Activated CD4-positive, alpha-beta memory T cell treated with anti-CD3 and anti-CD28 coated beads, Interleukin-2, amount 10 ng/mL, durations not matched to agents 7 days and 5 days (primary cell): ENCODE data around the gene CRISPLD2. TPM values are rescaled to one million over a fixed set of nuclear protein-coding genes. Genes with fewer than 3 reads are reported as not detected.
A peak's percentile ranks its signal among the peaks of the same experiment; 100 is the strongest.

Experiments used
- CTCF ChIA-PET: fragments of 350-600 bp; sonication (Branson Sonifier 250); formaldehyde crosslinking; loops from one replicate; lab custom pipeline; 2021; ENCODE audit warnings: antibody characterized with exemption, inconsistent platforms; lab: Charles Lee
- POLR2A ChIA-PET: fragments of 350-600 bp; sonication (Branson Sonifier 250); formaldehyde crosslinking; loops from one replicate; lab custom pipeline; 2021; ENCODE audit warnings: antibody characterized with exemption; lab: Charles Lee
- DNase-seq: peaks from one replicate; pipeline ENCODE4 v3.0.0-alpha.2; 2020
- H3K27ac Mint-ChIP-seq: one replicate; pipeline ENCODE4 v1.8.0; 2021; ENCODE audit warnings: mild to moderate bottlenecking, mixed read lengths
- H3K27me3 Mint-ChIP-seq: one replicate; pipeline ENCODE4 v1.8.0; 2021; ENCODE audit warnings: mixed read lengths
- H3K36me3 Mint-ChIP-seq: one replicate; pipeline ENCODE4 v1.8.0; 2021; ENCODE audit warnings: low read depth, mixed read lengths
- H3K4me1 Mint-ChIP-seq: one replicate; pipeline ENCODE4 v1.8.0; 2021; ENCODE audit warnings: mixed read lengths
- H3K4me3 Mint-ChIP-seq: one replicate; pipeline ENCODE4 v1.8.0; 2021; ENCODE audit warnings: mild to moderate bottlenecking, mixed read lengths
- H3K9me3 Mint-ChIP-seq: one replicate; pipeline ENCODE4 v1.8.0; 2021; ENCODE audit warnings: mixed read lengths
- total RNA-seq, 2 experiments: library from RNA; stranded (reverse); gene quantifications; one replicate each; pipeline ENCODE4 v1.2.3, GENCODE V29; 2021

Gene CRISPLD2
- total RNA-seq, 2 experiments from 2014 or later = 0.18 to 0.23 TPM

DNA sequence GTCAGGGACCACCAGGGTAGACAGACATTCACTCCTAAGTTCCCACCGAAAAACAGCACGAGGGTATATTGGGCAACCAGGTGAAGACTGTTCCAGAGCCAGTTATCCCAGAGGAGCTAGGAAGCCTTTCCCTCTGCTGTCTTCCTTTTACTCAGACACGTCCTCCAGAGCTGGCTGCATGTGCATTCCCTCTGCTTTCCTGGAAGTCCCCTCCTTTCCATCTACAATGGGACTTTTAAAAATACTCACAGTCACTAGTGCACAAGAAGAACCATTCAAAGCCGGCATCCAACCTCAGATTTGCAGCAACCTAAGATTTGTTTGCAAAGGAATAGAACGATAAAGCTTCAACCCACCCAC, 32.5 kb upstream of the CRISPLD2 start:
- ChIA-PET CTCF (no interaction called here), POLR2A (no interaction called here)
- no peaks in the 10 kb centered on the region for H3K4me1 Mint-ChIP-seq
- no peak overlapping the region for H3K27ac Mint-ChIP-seq
- H3K9me3 Mint-ChIP-seq = no peaks in the 10 kb centered on the region
- no peak overlapping the region for H3K4me3 Mint-ChIP-seq
- H3K36me3 Mint-ChIP-seq = no peaks in the 10 kb centered on the region
- DNase-seq = no peak
- H3K27me3 Mint-ChIP-seq = no peaks in the 10 kb centered on the region

DNA sequence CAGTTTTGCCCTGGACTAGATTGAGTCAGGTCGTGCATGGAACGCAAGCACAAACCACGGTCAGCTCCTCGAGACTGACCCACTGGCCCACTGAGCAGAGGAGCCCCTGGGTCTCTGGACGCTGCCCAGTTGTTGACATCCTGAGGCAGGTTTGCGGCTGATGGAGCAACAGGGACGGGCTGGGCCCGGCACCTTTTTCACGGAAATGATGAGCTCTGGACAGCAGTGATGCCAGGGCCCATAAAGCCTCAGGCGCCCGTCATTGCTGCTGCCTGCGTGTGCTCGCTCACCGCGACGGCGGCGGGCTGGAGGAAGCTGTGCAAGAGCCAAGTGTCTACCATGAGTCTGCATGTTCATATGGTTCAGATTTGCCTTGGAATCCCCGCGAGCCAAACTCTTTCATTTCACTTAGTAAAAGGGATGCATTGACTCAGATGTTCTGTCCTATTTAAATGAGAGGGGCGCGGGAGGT, 30.8 kb upstream of the CRISPLD2 start:
- no peaks in the 10 kb centered on the region for H3K4me1 Mint-ChIP-seq
- CTCF ChIA-PET = interaction anchor here (0.6 kb wide), 1 partner anchor 24 kb away, joined by 4 read pairs; no protein-coding TSS in a partner anchor

GRCh38 chr16:84789431-84789830, 30.4 kb upstream of the CRISPLD2 start:
- Mint-ChIP-seq H3K4me1 (no peaks in the 10 kb centered on the region), H3K36me3 (no peaks in the 10 kb centered on the region), H3K27me3 (no peaks in the 10 kb centered on the region), H3K4me3 (no peak overlapping the region), H3K9me3 (no peaks in the 10 kb centered on the region), H3K27ac (no peak overlapping the region)
- no peak for DNase-seq
- CTCF ChIA-PET = no interaction called here
- POLR2A ChIA-PET = no interaction called here

More for the DNA sequence above, 30.8 kb upstream of the CRISPLD2 start:
- Mint-ChIP-seq H3K36me3 (no peaks in the 10 kb centered on the region), H3K4me3 (no peak overlapping the region), H3K9me3 (no peaks in the 10 kb centered on the region), H3K27ac (no peak overlapping the region), H3K27me3 (no peaks in the 10 kb centered on the region)
- no peak for DNase-seq
- POLR2A ChIA-PET = no interaction called here

- Mint-ChIP-seq H3K27ac (no peak overlapping the region), H3K27me3 (no peaks in the 10 kb centered on the region), H3K36me3 (no peaks in the 10 kb centered on the region), H3K4me3 (no peak overlapping the region), H3K9me3 (no peaks in the 10 kb centered on the region), H3K4me1 (no peaks in the 10 kb centered on the region)
- POLR2A ChIA-PET = no interaction called here
- CTCF ChIA-PET = no interaction called here
- no peak for DNase-seq
Measured at GRCh38 chr16:84790301-84790700, 29.5 kb upstream of the CRISPLD2 start.

- no peaks in the 10 kb centered on the region for H3K36me3 Mint-ChIP-seq
- H3K4me3 Mint-ChIP-seq = no peak overlapping the region
- ChIA-PET POLR2A (no interaction called here), CTCF (no interaction called here)
- no peaks in the 10 kb centered on the region for H3K9me3 Mint-ChIP-seq
- H3K27me3 Mint-ChIP-seq = no peaks in the 10 kb centered on the region
- no peaks in the 10 kb centered on the region for H3K4me1 Mint-ChIP-seq
- H3K27ac Mint-ChIP-seq = no peak overlapping the region
- no peak for DNase-seq
Measured at GRCh38 chr16:84791088-84791487, 28.7 kb upstream of the CRISPLD2 start.

DNA sequence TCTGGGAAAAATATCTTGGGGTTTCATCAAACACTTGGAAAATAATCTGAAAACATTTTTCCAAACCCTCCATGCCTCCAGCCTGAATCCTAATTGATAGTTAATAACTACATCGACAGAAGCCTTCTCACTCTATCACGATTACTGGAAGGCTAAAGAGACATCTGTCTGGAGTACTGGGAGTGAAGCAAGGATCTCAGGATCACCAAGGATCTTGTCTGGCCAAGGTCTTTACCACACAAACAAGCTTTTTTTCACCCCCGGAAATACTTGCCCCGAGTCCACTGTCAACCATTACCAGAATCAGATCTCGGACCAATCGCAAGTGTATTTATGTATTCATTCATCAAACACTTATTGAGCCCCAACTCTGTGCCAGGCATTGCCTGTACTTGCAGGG, 28.3 kb upstream of the CRISPLD2 start:
- POLR2A ChIA-PET = no interaction called here
- no peaks in the 10 kb centered on the region for H3K4me1 Mint-ChIP-seq

DNA sequence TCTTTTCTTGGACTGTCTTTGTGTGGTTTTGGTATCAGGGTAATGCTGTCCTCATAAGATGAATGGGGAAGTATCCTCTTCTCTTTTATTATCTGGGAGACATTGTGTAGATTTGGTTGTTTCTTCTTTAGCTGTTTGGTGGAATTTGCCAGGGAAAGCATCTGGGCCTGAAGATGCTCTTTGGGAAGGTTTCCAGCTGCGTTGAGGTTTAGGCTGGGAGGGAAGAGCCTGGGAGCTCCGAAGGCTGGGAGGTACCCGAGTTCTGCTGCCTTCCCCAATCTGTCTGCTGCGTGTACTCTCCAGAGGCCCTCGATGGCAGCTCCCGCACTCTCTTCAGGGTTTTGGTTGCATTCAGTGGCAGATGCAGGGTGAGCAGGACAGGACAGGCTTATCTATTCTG, 25.6 kb upstream of the CRISPLD2 start:
- Mint-ChIP-seq H3K36me3 (no peaks in the 10 kb centered on the region), H3K4me1 (no peaks in the 10 kb centered on the region), H3K27me3 (no peaks in the 10 kb centered on the region), H3K4me3 (no peak overlapping the region), H3K27ac (no peak overlapping the region), H3K9me3 (no peaks in the 10 kb centered on the region)
- CTCF ChIA-PET = interaction anchor here (1.3 kb wide), 1 partner anchor 40 kb away, joined by 5 read pairs; no protein-coding TSS in a partner anchor
- no peak for DNase-seq
- POLR2A ChIA-PET = no interaction called here

More for the DNA sequence above, 28.3 kb upstream of the CRISPLD2 start:
- H3K4me3 Mint-ChIP-seq = no peak overlapping the region
- no peaks in the 10 kb centered on the region for H3K9me3 Mint-ChIP-seq
- no peaks in the 10 kb centered on the region for H3K27me3 Mint-ChIP-seq
- DNase-seq = no peak
- H3K27ac Mint-ChIP-seq = no peak overlapping the region
- no peaks in the 10 kb centered on the region for H3K36me3 Mint-ChIP-seq
- CTCF ChIA-PET = no interaction called here

DNA sequence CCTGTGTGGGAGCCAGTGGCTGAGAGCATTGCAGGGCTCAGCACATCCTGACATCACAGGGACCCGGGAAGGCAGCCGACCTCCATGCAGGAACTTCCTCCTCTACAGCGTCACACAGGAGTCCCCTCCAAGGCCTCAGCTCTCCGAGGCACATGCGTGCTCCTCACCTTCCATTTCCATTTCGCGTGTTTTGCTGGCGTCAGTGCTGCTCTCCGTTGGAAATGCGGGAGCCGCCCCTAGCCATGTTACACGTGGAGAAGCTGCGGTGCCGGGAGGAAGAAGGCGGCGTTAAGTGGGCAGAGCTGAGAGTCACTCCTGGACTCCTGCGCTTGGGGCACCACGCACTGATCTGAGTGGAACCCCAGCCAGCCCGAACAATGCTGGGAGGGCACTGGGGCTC, 25.2 kb upstream of the CRISPLD2 start:
- no peaks in the 10 kb centered on the region for H3K4me1 Mint-ChIP-seq
- H3K27me3 Mint-ChIP-seq = no peaks in the 10 kb centered on the region
- no peak overlapping the region for H3K27ac Mint-ChIP-seq
- no peaks in the 10 kb centered on the region for H3K36me3 Mint-ChIP-seq
- DNase-seq = no peak
- ChIA-PET POLR2A (no interaction called here), CTCF (interaction anchor here (0.5 to 1.3 kb wide), 2 partner anchors 40 to 910 kb away, joined by 3 to 5 read pairs; no protein-coding TSS in a partner anchor)
- no peak overlapping the region for H3K4me3 Mint-ChIP-seq
- H3K9me3 Mint-ChIP-seq = no peaks in the 10 kb centered on the region

DNA sequence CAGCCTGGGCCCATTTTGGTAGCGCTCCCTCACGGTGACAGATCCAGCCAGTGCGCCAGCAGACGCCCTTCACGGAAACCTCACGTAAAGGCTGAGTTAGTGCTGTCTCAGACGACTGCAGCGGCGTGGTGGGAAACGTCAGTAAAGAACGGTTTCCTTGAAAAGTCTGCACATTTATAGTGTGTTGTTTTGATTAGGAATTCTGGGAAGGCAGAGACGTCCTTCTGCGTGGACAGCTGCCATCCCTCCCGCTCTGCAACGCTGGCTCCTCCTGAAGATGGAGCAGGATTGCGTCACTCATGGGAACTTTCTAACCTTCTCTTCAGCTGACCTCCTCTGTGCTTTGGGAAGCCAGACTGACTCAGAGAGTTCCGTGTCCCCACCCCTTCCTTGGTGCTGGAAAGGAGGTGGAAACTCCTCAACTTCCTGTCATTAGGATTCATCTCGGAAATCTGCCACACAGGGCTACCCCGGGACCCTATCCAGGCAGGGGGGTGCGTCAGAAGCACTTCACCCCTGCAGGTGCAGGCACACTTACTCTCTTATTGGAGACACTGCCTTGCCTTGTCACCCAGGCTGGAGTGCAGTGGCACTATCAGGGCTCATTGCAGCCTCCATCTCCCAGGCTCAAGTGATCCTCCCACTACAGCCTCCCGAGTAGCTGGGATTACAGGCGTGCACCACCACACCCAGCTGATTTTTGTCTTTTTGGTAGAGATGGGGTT, 24.3 kb upstream of the CRISPLD2 start:
- POLR2A ChIA-PET = no interaction called here
- CTCF ChIA-PET = no interaction called here
- Mint-ChIP-seq H3K4me1 (no peaks in the 10 kb centered on the region), H3K27me3 (no peaks in the 10 kb centered on the region), H3K27ac (no peak overlapping the region), H3K4me3 (no peak overlapping the region), H3K36me3 (no peaks in the 10 kb centered on the region), H3K9me3 (no peaks in the 10 kb centered on the region)
- DNase-seq = no peak

DNA sequence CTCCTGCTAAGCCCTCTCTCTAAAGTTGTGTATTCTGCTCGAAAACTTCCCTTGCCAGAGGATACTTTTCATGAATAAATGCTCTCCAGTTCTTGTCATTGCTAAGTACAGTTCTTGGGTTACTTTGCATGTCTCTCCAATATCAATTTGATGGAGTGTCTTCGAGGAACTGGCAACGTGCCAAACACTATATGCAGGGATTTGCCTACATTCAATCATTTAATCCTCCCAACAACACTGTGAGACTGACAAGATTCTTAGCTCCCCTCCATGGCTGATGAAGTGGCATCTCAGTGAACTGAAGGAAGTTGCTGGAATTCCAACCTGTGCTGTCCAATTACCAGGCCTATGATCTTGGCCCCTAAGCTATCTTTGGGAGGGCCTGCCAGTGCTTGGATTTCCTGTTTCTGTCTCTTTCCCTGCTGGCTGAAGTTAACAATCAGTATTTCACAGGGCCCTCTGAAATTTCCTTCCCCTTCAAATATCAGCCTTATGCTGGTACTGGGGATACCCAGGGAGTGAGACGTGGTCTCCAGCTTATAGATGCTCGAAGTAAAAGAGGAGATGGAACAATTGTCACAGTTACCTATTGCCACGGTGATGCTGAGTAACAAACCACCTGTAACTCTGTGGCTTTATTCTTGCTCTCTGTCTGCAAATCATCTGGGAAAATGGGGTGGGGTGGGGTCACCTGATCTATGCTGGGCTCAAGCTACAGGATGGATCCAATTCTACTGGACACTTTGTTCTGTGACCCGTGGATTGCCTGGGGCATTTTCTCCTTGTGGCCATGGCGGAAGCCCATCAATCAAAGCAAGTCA, 19.4 kb upstream of the CRISPLD2 start:
- ChIA-PET CTCF (interaction anchor here (0.6 to 0.7 kb wide), 2 partner anchors 18 to 169 kb away, joined by 3 to 4 read pairs; no protein-coding TSS in a partner anchor), POLR2A (no interaction called here)
- H3K4me3 Mint-ChIP-seq = no peak overlapping the region
- DNase-seq = no peak
- no peaks in the 10 kb centered on the region for H3K9me3 Mint-ChIP-seq
- peaks cover 1% of the 10 kb centered on the region for H3K27me3 Mint-ChIP-seq
- H3K4me1 Mint-ChIP-seq = peaks cover 3% of the 10 kb centered on the region
- no peaks in the 10 kb centered on the region for H3K36me3 Mint-ChIP-seq
- no peak overlapping the region for H3K27ac Mint-ChIP-seq

GRCh38 chr16:84803146-84803545, 16.6 kb upstream of the CRISPLD2 start:
- Mint-ChIP-seq H3K4me1 (peaks cover 18% of the 10 kb centered on the region), H3K9me3 (no peaks in the 10 kb centered on the region), H3K36me3 (no peaks in the 10 kb centered on the region), H3K27me3 (peaks cover 3% of the 10 kb centered on the region), H3K27ac (no peak overlapping the region), H3K4me3 (no peak overlapping the region)
- ChIA-PET CTCF (no interaction called here), POLR2A (no interaction called here)
- DNase-seq = no peak

DNA sequence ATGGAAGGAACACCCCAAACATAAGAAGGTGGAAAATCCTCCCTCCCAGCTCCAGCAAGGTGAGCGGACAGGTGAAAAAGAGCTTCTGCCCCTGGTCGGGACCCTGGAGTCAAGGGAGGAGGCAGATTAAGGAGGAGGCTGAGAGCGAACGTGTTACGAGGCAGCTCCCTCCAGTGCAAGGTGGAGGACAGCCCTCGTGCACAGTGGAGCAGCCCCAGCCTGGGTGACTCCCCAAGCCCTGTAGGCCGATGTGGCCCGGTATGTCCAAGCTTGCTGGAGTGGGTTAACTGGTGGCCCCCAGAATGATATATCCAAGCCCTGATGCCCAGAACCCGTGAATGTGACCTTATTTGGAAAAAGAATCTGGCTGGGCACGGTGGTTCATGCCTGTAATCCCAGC, 15.5 kb upstream of the CRISPLD2 start:
- Mint-ChIP-seq H3K4me3 (no peak overlapping the region), H3K9me3 (no peaks in the 10 kb centered on the region), H3K4me1 (peaks cover 18% of the 10 kb centered on the region), H3K27me3 (peaks cover 5% of the 10 kb centered on the region), H3K36me3 (no peaks in the 10 kb centered on the region), H3K27ac (no peak overlapping the region)
- CTCF ChIA-PET = no interaction called here
- DNase-seq = no peak
- POLR2A ChIA-PET = no interaction called here

DNA sequence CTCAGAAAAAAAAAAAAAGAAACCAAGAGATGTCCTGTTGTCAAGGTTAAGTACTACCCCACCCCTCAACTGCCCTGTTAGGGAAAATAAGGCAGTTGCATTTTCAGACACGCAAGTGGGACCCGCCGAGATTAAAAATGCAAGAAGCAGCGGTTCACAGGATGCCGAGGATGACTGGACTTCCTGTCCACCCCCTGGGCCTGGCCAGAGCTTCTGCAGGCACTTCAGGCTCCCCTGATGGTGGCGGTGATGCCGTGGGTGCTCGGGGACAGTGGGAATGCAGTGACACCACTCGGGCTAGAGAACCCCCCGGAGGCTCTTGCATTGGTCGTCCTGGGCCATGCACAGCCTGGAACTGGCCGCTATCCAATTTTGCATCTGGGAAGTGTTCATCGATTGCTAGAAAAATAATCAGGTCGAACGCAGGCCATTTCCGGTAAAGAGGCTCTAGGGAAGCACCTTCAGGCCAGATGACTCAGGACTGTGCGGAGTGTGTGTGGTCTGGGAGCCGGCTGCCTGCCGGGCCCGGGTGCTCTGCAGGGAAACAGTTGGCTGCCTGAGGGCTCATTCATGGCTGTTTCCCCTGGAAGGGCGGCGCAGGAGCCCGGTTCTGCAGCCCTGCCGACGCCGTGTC, 13.4 kb upstream of the CRISPLD2 start:
- Mint-ChIP-seq H3K27me3 (peaks cover 5% of the 10 kb centered on the region), H3K9me3 (no peaks in the 10 kb centered on the region), H3K4me3 (no peak overlapping the region), H3K4me1 (peaks cover 28% of the 10 kb centered on the region), H3K36me3 (no peaks in the 10 kb centered on the region), H3K27ac (no peak overlapping the region)
- POLR2A ChIA-PET = interaction anchor here (0.9 kb wide), 1 partner anchor 236 kb away, joined by 3 read pairs; no protein-coding TSS in a partner anchor
- DNase-seq = peak; percentile 22
- CTCF ChIA-PET = no interaction called here
